H7 (cell line): Measurements from ENCODE around the gene SLC24A3. TPM values are rescaled to one million over a fixed set of nuclear protein-coding genes. Genes with fewer than 3 reads are reported as not detected.

Source experiments
- DNase-seq: peaks from one replicate; pipeline ENCODE4 v3.0.0; 2012
- H3K27me3 ChIP-seq: 2 replicates; pipeline ENCODE4 v1.6.0; 2011; ENCODE audit warnings: mild to moderate bottlenecking, low read length; ENCODE audit not compliant: control insufficient read depth, insufficient read depth
- H3K36me3 ChIP-seq: replicated peaks from 2 replicates; pipeline ENCODE4 v1.5.1; 2011; ENCODE audit warnings: low read length; ENCODE audit not compliant: control insufficient read depth, insufficient read depth
- H3K4me3 ChIP-seq: 2 replicates; pipeline ENCODE4 v1.5.1; 2011; ENCODE audit warnings: low read depth, mild to moderate bottlenecking, control low read depth, low read length, moderate library complexity; ENCODE audit not compliant: insufficient read depth
- total RNA-seq: library from RNA; depleted of rRNA; stranded (reverse); fragments of >200 nt; shearing (Covaris generic); gene quantifications from 2 replicates; pipeline ENCODE4 v1.2.3, GENCODE V29; 2014

The SLC24A3 gene
- total RNA-seq, 1 experiment from 2014 or later: 0.48 TPM

- DNase-seq: no peak
- Histone ChIP-seq H3K4me3 (no peak overlapping the region), H3K36me3 (no peaks in the 10 kb centered on the region), H3K27me3 (no peaks in the 10 kb centered on the region)
Measured at GRCh38 chr20:19568128-19568527, 355.7 kb downstream of the SLC24A3 start.

DNA sequence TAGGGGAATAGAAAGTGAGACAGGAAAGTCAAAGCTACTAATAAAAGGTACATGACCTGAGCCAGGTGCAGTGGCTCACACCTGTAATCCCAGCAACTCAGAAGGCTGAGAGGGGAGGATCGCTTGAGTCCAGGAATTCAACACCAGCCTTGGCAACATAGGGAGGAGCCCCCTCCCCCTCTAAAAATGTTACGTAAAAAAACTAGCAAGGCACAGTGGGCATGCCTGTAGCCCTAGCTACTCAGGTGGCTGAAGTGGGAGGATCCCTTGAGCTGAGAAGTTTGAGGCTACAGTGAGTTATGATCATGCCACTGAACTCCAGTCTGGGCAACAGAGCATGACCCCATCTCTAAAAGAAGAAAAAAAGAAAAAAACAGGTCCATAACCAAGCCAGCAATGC, 359.6 kb downstream of the SLC24A3 start:
- Histone ChIP-seq H3K4me3 (no peak overlapping the region), H3K27me3 (no peaks in the 10 kb centered on the region)

DNA sequence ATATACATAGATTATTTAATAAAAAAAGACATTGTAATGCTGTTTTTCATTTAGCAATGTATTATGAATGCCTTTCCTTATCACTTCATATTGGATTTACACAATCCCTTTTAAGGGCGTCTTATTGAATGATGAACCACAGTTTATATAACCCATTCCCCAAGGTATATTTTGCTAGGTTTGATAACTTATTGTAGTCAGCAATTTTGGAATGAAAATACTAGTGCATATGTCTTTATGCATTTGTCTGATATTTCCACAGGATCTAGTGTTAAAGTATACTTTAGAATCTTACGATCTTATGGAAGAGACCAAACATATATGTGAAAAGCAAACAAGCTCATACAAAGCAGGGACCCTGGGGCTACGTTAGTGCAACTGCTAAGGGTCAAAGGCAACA, 365.2 kb downstream of the SLC24A3 start:
- no peaks in the 10 kb centered on the region for H3K36me3 ChIP-seq
- no peak overlapping the region for H3K4me3 ChIP-seq
- no peaks in the 10 kb centered on the region for H3K27me3 ChIP-seq
- DNase-seq: no peak

More for the DNA sequence above, 359.6 kb downstream of the SLC24A3 start:
- no peaks in the 10 kb centered on the region for H3K36me3 ChIP-seq
- DNase-seq: no peak

DNA sequence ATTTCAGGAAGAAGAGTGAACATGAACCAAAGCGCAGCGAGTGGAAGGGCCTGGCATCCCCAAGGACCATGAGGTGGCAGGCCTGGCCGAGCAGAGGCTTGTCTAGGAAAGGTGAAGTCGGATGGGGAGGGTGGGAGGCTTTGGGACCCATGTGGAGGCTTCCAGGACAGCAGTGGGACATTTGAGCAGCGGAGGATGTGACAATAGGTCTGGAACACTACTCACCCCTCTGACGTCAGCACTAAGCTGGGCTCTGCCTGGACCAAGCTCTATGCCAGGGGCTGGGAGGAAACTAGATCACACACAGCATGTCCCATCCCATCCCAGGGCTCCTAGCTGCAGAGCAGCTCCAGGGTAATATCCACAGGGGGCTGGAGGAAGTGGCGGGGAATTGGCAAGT, 370.3 kb downstream of the SLC24A3 start:
- no peak for DNase-seq
- H3K36me3 ChIP-seq: no peaks in the 10 kb centered on the region

DNA sequence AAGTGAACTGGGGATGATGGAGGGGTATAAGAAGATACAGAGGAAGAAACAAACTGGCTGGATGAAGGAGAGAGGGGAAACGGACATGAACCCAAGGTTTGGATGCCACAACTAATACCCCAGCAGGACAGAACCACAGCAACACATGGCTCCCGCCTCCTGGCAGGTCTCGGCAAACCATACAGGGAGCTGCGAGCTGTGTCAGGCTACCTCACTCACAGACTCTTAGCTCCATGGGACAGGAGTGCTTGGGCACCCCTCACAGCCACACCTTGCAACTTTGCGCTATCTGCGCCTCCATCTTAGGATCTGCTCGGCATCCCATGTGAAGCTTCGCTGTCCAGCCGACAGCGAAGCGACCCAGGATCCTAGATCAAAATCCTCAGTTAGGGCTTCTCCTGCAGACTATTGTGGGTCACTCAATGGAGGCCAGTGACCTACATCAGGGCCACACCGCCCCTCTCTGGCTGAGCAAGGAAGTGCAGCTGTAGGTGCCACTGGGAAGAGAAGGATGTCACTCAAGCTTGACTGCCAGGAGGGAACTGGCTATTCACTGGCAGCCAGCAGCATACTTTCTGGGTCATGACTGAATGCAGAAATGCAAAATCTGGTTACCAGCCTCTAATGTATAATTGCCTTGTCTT, 371.2 kb downstream of the SLC24A3 start:
- Histone ChIP-seq H3K27me3 (no peaks in the 10 kb centered on the region; the same call in 1 of the 2 replicates), H3K4me3 (no peak overlapping the region), H3K36me3 (no peaks in the 10 kb centered on the region)
- peak; percentile 88 for DNase-seq

More for the DNA sequence above, 370.3 kb downstream of the SLC24A3 start:
- Histone ChIP-seq H3K4me3 (no peak overlapping the region), H3K27me3 (no peaks in the 10 kb centered on the region; the same call in 1 of the 2 replicates)

DNA sequence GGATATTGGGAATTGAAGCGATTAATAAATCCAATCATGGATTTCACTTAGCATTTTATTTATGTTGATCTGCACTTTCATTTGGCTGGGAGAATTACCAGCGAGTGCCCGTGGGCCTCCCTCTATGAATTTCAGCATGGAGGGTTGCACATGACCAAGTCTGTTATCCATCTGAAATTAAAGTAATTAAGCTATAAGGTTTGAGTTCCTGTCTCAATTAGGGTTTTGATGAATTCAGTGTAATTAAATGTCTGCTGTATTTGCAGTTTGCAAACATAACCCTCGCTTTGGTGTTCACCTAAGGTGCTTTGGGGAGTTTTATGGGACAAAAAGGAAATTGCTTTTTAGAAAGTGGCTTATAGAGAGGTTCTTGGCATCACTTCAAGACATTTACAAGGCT, 375.8 kb downstream of the SLC24A3 start:
- no peaks in the 10 kb centered on the region; the same call in 1 of the 2 replicates for H3K27me3 ChIP-seq
- no peaks in the 10 kb centered on the region for H3K36me3 ChIP-seq
- DNase-seq: no peak
- no peak overlapping the region for H3K4me3 ChIP-seq

DNA sequence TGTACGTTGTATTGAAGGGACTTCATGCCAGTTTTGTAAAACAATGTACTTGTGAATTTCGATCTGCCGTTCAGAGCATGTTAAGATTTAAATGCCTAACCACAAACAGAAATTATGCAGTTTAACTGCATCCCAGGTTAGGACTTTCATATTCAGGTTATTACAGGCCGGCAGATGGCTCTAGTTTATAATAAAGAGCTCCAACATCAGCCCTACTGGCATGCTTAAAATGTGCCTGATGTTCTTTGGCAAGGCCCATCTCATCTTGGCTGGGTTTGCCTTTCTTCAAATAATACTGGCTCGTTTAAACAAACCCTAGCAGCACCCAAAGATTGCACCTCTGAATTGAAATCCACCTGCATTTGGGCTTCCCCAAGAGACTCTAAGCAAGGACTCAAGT, 376.3 kb downstream of the SLC24A3 start:
- Histone ChIP-seq H3K36me3 (no peaks in the 10 kb centered on the region), H3K4me3 (no peak overlapping the region), H3K27me3 (no peaks in the 10 kb centered on the region)
- DNase-seq: no peak

- no peak overlapping the region for H3K4me3 ChIP-seq
- DNase-seq: no peak
- H3K27me3 ChIP-seq: no peaks in the 10 kb centered on the region
- no peaks in the 10 kb centered on the region for H3K36me3 ChIP-seq
Measured at GRCh38 chr20:19589787-19590362, 377.4 kb downstream of the SLC24A3 start.

DNA sequence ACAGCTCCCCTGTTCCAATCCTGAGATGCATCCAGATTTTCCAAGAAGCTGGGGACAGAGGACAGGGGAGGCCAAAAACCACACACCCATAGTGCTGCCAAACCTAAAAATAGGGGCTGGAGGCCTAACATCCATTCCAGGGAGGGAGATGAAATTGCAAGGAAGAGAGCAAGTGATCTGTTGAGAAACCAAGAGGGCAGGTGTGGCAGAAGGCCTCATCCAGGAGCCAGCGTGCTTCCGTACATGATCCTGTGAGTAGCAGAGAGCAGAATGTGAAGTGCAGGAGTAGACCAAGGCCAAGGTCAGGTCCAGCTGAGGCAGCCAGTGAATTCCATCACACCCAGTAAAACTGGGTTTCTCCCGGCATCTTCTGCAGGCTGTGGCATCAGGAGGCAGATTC, 377.9 kb downstream of the SLC24A3 start:
- Histone ChIP-seq H3K27me3 (no peaks in the 10 kb centered on the region), H3K4me3 (no peak overlapping the region), H3K36me3 (no peaks in the 10 kb centered on the region)
- DNase-seq: no peak

- Histone ChIP-seq H3K36me3 (no peaks in the 10 kb centered on the region), H3K4me3 (no peak overlapping the region), H3K27me3 (no peaks in the 10 kb centered on the region)
- DNase-seq: no peak
Measured at GRCh38 chr20:19593762-19594161, 381.3 kb downstream of the SLC24A3 start.

DNA sequence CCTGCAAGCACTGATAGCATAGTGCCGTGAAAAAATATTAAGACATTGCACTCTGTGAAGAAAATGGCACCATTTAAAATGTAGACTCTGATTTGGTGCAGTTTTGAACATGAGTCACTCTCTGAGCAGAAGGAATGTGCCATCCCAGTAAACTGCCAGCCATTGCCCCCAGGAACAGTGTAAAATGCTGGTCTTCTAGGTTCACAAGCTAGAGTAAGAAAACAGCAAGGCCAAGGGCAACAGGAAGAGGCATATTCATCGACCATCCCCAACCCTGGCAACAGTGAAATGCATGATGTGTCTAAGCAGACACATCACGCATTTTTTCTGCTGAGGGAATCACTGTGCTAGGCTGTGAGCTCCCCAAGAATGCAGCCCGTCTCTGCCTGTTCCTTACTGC, 382.5 kb downstream of the SLC24A3 start:
- DNase-seq: no peak
- Histone ChIP-seq H3K4me3 (no peak overlapping the region), H3K36me3 (no peaks in the 10 kb centered on the region), H3K27me3 (no peaks in the 10 kb centered on the region)

GRCh38 chr20:19598117-19598850, 385.8 kb downstream of the SLC24A3 start:
- Histone ChIP-seq H3K4me3 (no peak overlapping the region), H3K27me3 (no peaks in the 10 kb centered on the region)
- peak; percentile 56 for DNase-seq

GRCh38 chr20:19599200-19599599, 386.8 kb downstream of the SLC24A3 start:
- Histone ChIP-seq H3K36me3 (no peaks in the 10 kb centered on the region), H3K27me3 (no peaks in the 10 kb centered on the region), H3K4me3 (no peak overlapping the region)
- DNase-seq: no peak

More at GRCh38 chr20:19598117-19598850, 385.8 kb downstream of the SLC24A3 start:
- no peaks in the 10 kb centered on the region for H3K36me3 ChIP-seq

GRCh38 chr20:19600042-19600441, 387.6 kb downstream of the SLC24A3 start:
- DNase-seq: no peak
- H3K27me3 ChIP-seq: no peaks in the 10 kb centered on the region
- H3K36me3 ChIP-seq: no peaks in the 10 kb centered on the region
- H3K4me3 ChIP-seq: no peak overlapping the region
